ENCODE results near the gene HDAC5.
"Not testable (repeated sequence)": the region's sequence is repeated elsewhere in the genome, so short reads cannot be mapped to it uniquely, and the experiment has no call there.

Gene HDAC5

DNA sequence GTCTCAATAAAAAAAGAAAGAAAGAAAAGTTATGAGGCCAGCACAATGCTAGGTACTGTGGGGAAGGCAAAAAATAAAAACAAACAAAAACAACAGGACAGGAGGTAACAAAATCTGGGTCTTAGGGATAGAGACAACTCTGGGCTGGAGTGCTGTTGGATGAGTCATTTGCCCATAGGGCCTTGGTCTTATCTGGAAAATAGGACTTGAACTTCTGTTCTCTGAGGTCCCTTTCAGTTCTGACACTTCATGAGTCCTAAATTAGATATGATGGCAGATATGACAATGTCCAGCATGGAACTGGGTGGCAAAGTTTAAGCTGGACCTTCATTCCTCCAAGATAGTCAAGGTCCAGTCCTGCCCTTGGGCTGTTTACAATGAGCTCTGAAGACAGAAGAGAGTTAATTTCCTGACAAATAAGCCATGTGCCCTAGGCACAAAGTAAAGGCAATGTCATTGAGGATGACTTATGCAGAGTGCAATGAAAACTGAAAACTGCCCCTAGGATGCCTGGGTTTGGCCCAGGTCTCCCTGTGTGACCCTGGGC, 8.9 kb upstream of the HDAC5 start:
- peak; percentile 33 for DNase-seq (ENCODE audit: low spot score)

DNA sequence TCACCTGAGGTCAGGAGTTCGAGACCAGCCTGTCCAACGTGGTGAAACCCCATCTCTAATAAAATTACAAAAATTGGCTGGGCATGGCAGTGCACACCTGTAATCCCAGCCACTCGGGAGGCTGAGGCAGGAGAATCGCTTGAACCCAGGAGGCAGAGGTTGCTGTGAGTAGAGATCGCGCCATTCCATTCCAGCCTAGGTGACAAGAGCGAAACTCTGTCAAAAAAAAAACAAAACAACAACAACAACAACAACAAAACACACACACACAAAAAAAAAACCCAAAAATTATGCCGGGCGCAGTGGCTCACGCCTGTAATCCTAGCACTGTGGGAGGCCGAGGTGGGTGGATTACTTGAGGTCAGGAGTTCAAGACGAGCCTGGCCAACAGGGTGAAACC, 7.9 kb upstream of the HDAC5 start:
- DNase-seq (ENCODE audit: low spot score): not testable (repeated sequence)

DNA sequence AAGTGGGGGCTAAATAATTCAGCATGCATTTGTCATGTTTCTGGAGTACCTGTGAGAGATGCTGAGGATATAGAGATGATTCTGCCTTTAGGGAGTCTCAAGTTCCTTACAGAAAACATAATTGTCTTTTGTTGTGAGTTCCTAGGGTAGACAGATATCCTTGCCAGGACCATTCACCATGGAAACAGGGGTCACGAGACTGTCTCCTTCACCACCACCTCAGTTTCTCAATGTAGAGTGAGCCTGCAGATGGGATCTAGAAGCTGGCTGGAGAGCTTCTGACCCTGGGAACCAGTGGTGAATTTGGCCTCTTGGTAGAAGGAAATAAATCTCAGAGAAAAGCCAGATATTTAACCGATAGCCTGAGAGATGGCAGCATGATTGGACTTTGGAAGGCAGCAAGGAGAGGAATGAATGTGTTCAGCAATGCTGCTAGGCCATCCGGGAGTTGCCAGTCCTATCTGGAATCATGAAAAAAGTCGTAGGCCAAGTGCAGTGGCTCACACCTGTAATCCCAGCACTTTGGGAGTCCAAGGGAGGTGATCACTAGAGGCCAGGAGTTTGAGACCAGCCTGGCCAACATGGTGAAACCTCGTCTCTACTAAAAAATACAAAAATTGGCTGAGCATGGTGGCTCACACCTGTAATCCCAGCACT, 7.4 kb upstream of the HDAC5 start:
- DNase-seq (ENCODE audit: low spot score): no peak

DNA sequence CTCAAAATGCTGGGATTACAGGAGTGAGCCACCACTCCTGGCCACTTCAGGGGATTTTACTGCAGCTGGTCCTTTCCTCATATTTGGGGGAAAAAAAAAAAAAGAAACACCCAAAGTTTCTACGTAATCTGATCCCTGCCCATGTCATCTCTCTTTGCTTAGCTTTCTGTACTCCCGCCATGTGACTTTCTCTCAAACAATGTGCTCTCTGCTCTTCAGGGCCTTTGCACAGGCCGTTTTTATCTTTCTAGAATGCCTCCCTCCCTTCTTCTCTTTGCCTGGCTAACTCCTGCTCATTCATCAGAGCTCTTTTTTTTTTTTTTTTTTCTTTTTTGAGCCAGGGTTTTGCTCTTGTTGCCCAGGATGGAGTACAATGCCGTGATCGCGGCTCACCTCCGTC, 4.9 kb upstream of the HDAC5 start:
- DNase-seq (ENCODE audit: low spot score): no peak

DNA sequence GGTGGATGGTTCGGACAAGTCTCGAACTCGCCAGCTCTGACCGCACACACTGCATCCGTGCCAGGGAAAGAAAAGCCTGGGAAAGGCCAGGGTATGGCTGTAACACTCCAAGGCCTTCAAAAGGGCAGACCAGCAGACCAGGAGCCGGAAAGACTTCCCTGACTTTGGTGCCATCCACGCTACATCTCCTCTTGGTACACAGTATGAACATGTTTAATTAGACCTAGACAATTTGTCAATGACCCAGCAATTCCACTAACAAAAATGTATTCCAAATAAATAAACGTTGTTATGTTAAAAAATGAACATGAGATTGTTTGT, 637 bp upstream of the HDAC5 start:
- no peak for DNase-seq (ENCODE audit: low spot score)

DNA sequence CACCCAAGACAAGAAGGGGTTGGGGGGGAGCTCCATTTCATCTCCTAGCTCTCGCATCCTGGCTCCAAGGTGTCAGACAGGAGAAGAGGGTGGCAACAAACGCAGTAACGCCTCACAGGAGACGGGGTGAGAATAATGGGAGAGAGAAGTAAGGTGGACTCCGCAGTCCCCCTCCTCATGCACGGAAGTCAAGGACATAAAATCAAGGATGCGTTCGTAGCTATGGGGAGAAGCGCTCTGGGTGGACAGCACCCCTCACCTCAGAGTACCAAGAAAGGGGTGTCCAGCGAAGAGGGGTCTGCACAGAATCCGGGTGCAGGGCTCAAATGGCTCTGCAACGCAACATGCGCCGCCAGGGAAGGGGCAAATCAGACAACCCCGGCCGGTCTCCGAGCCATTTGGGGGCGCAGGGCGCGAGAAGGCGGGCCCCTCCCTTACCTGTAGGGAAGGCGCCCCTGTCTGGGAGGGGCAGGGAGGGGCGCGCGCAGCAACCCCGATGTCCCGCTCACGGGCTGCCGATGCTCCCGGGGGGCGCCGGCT, 555 bp downstream of the HDAC5 start:
- no peak for DNase-seq (ENCODE audit: low spot score)

DNA sequence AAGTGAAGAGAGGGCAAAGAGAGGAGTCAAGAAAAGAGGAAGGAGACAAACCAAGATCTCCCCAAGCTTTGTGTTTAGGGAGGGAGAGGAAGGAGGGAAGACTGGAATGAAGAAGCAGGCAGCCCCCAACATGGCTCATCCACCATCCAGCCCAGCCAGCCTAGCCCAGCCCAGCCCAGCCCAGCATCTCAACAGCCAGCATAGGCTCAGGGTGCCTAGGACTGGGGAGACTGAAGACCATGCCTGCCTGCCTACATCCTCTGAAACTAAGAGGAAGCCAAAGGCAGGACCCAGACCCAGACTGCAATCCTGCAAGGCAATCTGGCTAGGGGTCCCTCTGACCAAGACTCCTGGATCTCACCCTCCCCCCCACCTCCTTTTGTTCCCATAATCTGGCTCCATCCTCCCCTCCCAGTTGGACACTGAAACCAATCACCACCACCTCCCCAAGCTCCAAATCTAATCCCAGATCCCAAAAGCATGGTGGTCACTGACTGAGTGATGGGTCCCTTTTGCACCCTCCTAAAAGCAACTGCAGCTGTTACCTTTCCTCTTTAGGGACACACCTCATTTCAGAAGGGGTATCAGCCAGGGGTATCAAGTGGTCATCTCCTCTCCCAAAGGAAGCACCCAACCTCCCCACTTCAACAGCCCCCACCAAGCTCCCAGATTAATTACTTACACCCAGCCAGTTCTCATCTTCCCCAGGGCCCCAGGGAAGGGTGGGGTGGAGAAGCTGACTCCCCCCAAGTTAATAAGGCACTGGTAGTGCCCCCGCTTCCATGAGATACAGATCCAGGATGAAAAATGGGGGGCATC, 1.2 kb downstream of the HDAC5 start:
- no peak for DNase-seq (ENCODE audit: low spot score)

DNA sequence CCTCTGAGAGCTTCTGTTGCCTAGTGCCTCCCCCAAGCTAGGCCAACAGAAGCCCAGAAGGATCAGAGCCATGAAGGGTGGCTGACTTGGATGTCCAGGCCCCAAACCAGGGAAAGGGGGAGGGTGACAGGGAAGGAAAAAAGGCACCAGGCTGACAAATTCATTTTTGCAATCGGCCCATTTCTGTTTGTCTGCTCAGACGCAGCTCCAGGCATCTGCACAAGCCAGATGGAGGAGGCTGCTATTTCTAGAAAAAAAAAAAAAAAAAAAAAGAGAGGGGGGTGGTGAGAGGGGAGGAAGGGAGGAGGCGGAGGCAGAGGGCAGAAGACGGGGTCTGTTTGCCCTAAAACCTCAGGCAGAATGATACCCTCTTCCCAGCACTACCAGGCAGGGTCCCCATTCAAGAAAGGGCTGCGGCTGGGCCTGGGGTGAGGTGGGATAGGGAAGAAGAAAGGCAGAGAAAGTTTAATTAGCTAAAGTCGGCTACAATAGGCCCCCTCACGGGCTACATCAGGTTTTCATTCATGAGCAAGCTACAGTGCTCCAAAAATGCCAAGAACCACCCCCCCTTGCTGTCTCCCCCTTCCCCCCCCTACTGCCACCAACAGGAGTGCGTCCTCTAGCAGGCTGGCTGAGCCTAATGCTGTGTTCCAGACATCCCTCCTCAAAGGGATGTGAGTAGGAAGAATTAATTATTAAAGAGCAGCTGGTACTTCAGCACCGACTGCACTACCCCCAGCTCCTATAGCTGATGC, 2.4 kb downstream of the HDAC5 start:
- DNase-seq (ENCODE audit: low spot score): no peak

DNA sequence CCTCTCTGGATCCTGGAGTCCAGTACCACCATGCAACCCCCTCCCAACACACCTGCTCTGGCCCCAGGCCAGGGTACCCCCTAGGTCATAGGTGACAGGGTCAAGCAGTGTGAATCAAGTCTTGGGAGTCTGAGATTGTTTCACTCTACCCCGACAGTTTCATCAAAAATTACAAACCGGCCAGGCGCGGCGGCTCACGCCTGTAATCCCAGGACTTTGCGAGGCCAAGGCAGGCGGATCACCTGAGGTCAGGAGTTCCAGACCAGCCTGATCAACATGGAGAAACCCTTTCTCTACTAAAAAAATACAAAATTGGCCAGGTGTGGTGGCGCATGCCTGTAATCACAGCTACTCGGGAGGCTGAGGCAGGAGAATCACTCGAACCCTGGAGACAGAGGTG, 3.2 kb downstream of the HDAC5 start:
- DNase-seq (ENCODE audit: low spot score): not testable (repeated sequence)

DNA sequence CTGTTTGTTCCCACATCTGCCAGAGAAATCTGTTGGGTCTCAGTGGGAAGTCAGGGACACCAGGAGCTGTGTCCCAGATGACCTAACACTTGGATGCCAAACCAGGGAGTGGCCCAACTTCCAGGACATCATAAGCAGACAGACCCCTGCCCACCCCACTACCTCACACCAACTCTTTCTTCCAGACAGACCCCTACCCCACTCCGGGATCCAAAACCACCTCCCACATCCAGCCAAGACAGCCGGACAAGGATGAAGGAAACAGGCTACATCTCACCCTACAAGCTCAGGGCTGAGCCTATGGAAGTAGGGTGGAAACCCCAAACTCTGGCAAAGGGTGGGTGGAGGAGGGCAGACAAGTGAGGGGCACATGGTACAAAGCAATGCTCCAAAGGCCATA, 3.6 kb downstream of the HDAC5 start:
- DNase-seq (ENCODE audit: low spot score): no peak

DNA sequence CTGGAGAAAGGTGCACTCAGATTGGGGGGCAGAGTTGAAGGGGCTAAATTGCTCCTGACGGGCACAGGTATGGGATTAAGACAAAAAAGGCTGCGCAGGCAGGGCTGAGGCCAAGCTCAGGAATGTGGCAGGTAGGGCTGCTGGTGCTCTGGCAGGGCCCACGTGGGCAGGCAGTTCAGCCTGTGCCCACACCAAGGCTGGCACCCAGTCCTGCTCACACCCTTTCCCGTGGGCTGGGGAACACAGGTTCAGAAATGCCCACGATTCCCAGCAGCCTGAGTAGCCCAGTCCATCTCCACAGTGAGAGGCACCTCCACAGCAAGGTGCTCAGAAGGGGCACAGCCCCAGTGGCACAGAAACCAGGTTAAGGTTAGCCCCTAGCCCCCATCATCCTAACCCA, 4.4 kb downstream of the HDAC5 start:
- DNase-seq (ENCODE audit: low spot score): no peak

DNA sequence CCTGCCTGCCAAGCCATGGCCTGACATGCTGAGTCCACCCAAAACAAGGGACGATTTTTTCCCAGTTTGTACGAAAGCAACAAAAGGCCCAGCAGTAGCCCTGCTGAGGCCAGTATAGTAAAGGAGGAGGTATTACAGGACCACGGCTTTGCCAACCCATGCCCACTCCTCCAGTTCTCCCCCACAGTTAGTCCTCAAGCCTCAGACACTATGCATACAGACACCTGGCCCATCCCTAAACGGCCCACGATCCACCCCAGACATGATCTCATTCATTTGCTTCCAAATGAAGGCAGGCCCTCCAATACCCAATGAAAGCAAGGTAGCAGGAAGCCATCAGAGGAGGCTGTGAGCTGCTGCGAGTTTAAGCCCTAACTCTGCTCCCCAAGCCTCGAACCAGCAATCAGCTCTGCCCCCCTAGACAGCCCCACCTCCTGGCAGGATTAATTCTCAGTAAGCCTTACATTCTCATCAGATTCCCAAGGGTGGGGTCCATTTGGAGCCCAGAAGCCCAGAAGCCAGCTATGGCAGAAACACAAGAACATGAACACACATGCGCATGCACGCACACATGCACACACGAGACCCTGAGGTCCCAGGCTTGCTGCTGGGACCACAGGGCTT, 4.9 kb downstream of the HDAC5 start:
- no peak for DNase-seq (ENCODE audit: low spot score)

DNA sequence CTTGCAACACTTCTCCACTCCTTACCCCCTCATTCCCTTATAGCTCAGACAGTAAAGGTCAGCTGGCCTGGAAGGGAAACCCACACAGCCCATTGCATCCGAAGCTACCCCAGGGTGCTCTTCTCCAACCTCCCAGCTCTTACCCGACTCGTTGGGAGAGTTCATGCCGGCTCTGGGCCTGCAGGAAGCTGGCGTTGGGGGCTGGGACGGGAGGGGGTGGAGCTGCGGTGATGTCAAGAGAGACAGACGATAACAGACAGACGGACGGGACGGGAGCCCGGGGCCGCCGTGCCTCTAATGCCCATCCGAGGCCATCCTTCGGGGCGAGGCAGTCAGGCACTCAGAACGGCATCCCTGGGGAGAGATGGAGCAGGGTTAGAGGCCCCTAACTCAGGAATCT, 6.1 kb downstream of the HDAC5 start:
- DNase-seq (ENCODE audit: low spot score): no peak

DNA sequence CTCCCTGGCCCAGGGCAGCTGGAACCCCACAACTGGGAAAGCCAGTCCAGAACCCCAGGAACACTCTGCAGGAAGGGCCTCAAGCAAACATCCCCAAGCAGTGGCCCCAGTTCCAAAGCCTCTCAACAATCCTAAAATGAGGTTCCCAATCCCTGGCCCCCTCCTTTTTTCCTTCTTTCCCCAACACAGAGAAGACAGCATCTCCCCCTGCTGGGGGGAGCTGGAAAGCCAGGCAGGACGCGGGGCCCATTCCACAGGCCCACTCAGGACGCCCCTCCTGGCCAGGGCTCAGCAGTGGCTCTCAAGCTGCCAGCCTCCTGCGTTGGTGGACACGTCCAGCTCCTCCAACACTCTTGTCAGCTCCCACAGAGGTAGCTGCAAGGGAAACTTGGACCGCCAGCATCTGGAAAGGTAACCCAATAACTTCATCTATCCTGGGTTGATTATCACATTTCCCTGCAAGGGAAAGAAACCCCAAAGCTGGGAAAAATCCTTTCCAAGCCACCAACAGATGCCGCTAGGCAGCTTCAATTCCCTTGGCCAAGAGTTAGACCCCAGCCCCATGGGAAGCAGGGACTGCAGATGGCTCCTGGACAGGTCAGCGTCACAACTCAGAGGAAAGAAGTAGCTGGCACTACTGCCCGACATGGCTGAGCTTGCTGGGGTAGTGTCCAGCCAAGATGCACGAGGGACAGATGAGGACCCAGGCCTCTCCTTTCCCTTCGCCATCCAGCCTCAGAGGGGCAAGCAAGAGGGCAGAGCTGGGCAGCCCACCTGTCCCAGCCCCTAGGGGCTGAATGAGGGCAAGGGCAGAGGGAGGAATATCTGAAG, 7.6 kb downstream of the HDAC5 start:
- DNase-seq (ENCODE audit: low spot score): peak; percentile 48

DNA sequence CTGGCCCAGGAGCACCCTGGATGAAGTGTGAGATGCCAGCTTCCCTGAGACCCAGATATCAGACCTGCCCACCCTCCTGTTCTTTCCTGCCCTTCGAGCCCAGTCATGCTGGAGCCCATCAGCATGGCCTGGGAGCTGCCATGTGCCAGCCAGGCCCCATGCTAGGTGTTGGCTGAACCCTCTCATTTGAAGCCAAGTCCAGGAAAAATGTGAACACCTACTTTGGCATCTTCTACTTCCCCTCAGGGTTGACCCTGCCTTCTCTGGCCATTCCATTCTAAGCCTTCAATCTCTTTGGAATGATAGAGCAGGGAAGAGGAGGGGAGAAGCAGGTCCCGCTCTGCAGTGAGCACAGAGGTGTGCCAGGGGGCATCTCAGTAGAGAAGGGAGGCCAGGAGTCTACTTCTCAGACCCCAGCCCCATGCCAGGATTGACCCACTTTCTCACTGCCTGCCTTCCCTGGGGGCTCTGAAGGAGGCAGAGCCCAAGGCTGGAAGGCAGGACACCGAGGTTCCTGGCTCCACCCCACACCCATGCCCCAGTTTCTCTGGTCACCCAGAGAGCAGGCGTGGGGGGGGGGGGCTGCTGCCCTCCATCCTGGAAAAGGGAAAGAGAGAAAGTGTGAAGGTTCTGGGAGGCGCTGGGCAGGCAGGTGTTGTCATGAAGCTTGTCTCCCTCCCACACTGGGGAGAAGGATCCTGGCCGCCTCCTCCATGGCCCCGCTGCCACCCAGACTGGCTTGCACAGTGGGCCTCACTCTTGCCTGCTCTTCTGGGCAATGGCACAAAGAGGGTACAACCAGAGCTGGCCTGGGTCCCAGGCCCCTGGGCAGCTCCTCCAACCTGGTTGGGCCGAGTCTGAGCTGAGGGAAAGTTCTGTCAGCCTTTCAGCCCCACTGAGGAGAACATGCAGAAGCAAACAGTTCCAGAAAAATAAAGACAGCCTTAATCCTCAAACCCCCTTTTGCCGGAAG, 9.3 kb downstream of the HDAC5 start:
- DNase-seq (ENCODE audit: low spot score): no peak

DNA sequence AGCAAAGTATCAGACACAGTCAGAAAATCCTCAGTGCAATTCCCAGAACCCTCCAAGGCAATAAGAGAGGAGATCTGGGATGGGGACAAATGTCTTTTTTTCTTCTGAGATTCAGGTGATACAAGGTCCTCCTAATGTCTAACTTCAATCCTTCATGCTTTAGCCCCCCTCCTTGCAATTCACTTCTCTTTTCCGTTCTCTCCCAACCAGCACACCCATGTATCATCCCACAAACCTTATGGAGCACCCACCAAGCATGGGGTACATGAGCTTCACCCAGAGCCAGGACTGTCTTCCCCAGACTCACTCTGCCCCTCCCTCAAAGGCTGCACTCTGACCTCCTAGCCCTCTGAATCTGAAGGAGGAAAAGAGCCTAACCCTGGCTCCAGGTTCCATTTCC, 10.1 kb downstream of the HDAC5 start:
- DNase-seq (ENCODE audit: low spot score): no peak

DNA sequence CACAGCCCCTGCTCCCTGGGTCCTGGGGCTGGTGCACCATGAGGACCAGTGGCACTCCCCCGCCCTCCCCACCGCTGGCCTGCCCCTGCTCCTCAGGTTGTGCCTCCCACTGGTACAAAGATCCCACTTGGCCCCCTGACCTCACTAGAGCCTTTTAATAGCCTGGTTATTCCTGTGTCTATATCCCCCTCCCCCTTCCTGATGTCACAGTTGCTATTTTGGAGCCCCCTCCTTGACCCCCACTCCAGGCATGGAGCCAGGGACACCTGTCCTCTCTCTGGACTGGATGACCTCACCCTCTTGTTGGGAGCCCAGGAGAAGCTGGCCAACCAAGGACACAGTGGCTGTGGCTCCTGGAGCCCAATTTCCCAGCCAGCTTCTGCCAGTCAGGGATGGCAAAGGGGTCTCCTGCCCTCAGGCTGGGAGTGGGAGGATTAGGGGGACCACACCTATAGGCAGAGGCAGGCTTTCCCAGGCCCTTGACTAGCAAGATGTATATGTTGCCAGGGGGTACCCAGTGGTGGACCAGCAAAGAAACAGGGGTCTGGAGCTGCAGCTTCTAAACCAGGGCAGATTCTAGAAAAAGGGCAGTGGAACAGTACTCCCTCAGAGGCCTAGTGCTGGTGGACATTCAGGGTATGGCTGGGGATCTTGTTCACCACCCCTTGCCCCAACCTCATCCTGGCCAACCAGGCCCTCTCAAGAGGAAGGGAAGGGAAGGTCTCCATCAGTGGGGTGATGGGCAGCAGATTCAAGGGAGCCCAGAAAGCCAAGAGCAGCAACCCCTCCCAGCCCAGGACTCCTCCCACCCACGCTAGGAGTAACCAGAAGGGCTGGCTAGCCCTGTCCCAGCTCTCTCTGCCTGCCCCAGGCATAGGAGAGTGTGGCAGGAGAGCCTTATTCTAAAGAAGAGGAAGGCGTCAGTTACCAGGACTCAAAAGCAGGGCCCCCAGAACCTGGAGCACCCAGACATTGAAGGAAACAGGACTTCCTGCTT, 10.9 kb downstream of the HDAC5 start:
- DNase-seq (ENCODE audit: low spot score): no peak

DNA sequence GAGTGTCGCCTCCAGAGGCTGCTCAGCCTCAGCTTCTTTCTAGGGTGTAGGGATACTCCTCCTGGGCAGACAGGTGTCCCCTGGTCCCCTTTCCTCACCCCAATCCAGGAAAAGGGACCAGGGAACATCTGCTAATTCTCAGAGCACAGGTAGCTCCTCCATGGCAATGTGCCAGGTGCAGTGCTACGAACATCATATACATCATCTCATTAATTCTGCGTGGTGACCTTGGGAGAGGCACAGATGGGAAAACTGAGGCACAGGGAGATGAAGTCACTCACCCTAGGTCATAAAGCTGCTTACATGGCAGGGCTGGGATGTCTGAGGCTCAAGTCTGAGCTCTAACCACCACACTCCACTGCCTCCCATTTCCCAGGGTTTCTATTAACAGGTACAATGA, 11.7 kb downstream of the HDAC5 start:
- no peak for DNase-seq (ENCODE audit: low spot score)
